VCaP (cell line): ENCODE measurements around the gene SKA3.

Experiments used
- H3K27ac ChIP-seq: fragments of 450-650 bp; 2 replicates; pipeline ENCODE4 v1.5.1; 2017
- TF ChIP-seq, protein P1 (sequence below): fragments of 450-650 bp; conservative IDR thresholded peaks from 2 replicates; pipeline ENCODE4 v1.5.1; 2017; ENCODE audit warnings: mild to moderate bottlenecking, moderate library complexity

SKA3 gene

DNA sequence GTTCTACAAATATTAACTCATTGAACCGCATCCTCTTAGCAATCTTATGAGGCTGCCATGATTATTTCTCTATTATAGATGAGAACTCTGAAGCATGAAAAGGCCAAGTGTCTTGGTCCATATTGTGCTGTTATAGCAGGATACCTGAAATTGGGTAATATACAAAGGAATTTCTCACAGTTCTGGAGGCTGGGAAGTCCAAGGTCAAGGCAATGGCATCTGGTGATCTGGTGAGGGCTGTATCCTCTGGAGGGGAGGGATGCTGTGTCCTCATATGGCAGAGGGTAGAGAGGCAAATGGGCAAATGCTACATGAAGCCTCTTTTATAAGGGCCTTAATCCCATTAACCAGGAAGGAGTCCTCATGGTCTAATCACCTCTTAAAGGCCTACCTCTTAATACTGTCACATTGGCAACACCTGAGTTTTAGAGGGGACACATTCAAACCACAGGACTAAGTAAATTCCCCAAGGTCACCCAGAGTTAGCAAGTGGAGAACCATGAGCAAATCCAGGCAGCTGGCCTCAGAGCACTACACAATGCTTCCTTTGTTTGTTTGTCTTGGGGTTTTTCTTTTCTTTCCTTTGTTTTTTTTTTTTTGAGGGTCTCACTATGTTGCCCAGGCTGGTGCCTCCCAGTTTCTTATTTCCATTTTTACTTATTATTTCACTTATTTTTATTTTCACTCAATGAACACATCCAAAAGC is 59.1 kb downstream of the SKA3 start:
- no peak overlapping the region for H3K27ac ChIP-seq
- TF ChIP-seq, protein P1, sequence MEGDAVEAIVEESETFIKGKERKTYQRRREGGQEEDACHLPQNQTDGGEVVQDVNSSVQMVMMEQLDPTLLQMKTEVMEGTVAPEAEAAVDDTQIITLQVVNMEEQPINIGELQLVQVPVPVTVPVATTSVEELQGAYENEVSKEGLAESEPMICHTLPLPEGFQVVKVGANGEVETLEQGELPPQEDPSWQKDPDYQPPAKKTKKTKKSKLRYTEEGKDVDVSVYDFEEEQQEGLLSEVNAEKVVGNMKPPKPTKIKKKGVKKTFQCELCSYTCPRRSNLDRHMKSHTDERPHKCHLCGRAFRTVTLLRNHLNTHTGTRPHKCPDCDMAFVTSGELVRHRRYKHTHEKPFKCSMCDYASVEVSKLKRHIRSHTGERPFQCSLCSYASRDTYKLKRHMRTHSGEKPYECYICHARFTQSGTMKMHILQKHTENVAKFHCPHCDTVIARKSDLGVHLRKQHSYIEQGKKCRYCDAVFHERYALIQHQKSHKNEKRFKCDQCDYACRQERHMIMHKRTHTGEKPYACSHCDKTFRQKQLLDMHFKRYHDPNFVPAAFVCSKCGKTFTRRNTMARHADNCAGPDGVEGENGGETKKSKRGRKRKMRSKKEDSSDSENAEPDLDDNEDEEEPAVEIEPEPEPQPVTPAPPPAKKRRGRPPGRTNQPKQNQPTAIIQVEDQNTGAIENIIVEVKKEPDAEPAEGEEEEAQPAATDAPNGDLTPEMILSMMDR = no peak

DNA sequence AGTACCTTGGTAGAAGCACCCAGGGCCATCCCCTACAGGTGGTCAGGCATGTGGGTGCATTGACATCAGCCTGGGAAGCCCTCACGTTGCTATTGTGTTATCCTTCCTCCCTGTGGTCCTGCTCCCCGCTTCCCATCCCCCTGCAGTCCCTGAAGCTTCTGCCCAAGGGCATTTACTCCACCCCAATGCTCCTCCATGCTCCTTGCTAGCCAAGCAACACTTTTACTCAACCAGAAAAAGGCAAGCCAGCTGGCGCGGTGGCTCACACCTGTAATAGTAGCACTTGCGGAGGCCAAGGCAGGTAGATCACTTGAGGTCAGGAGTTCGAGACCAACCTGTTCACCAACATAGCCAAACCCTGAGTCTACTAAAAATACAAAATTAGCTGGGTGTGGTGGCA is 60.2 kb downstream of the SKA3 start:
- TF ChIP-seq, protein P1 = no peak
- no peak overlapping the region for H3K27ac ChIP-seq

DNA sequence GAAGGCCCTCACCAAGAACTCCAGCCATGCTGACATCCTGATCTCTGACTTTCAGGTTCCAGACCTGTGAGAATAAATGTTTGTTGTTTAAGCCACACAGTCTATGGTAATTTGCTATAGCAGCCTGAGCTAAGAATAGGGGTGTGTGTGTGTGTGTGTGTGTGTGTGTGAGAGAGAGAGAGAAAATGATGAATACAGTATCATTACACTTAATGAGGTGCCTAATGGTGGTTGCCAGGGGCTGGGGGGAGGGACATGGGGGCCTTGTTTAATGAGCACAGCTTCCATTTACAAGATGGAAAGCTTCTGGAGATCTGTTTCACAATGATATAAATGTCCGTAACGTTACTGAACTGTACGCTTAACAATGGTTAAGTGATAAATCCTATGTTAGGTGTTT is 61.1 kb downstream of the SKA3 start:
- no peak overlapping the region for H3K27ac ChIP-seq
- TF ChIP-seq, protein P1 = no peak

DNA sequence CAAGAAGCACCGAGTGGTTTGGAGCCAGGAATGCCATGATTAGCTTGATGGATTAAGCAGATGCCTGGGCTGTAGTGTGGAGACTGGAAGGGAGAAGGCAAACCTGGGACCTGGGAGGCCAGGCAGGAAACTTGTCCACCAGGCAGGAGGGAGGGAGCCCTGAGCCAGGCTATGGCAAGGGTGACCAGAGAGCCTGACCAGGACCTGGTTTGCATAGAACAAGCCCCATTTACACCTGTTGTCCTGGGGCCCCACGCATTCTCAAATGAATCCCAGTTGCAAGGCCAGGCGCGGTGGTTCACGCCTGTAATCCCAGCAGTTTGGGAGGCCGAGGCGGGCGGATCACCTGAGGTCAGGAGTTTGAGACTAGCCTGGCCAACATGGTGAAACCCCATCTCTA is 64.8 kb downstream of the SKA3 start:
- H3K27ac ChIP-seq = no peak overlapping the region

DNA sequence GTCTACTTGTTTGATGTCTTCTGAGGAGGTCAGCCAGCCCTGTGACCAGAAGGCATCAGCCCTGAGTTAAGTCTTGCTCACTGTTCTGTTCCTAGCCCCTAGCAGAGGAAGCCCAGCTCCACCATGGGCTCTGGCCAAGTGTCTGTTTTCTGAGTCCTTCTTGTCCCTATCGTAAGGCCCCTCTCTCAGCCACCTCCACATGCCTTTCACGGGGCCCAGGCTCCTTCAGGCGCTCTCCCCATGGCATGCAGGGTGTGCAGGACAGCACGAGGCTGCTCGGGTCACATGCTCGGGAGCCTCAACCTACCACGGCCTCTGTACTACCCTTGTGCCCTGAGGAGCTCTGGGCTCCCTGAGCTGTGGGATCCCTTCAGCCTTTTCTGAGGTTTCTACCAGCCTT is 67.2 kb downstream of the SKA3 start:
- TF ChIP-seq, protein P1 = no peak
- H3K27ac ChIP-seq = no peak overlapping the region

More for the DNA sequence above, 64.8 kb downstream of the SKA3 start:
- TF ChIP-seq, protein P1 = no peak

DNA sequence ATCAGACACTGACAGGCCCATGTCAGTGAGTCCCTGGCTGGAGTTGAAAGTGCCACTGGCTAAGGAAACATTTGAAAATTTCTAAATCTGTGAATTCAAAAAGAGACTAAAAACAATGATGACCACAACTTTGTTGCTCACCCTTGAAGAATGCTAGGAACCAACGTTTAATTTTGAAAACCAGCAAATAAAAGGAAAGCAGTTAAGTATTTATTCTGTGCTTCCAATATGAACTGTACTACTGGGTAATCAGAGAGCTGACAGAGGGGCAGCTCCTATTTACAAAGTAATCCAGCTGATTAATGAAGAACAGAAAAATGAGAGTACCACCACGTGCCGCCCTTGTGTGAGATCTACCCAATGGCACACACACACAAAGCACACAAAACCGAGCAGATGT is 70.3 kb downstream of the SKA3 start:
- TF ChIP-seq, protein P1 = no peak
- H3K27ac ChIP-seq = no peak overlapping the region

DNA sequence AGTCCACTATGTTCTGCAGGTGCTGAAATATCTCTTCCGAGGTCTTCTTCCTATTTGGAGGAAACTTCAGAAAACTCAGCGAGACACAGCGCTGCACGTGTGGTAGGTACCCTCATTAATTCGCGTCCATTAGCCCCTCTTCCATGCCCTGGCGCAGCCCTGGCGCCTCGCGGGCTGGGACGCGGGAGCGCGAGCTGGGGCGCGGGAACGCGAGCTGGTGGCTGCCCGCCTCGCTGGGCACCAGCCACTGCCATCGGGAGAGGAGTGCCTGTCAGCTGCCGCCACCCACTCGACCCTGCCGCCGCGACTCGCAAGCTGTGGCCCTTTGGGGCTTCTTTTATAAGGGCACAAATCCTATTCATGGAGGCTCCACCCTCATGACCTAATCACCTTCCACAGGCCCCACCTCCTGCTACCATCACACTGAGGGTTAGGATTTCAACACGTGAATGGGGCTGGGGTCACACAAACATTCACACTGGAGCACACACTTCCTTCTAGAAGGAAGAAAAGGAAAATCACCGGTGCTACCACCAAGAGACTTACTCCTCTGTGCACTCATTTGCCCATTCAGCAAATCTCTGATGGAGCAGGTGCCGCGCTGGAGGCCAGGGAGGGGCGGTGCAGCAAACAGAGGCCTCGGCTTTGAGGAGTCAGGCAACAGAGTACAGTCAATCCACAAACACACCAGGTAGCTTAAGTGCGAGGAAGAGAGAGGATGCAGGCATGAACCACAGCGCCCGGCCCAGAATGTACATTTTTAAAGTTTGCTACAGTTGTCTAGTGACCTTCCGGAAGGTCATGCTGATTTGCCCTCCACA is 71.9 kb downstream of the SKA3 start:
- TF ChIP-seq, protein P1 = no peak

More for the DNA sequence above, 71.9 kb downstream of the SKA3 start:
- no peak overlapping the region for H3K27ac ChIP-seq
